HG02678 (cell line): ENCODE data around the gene SYNPR.

Experiments
- ATAC-seq: cut with Tn5 transposase; IDR thresholded peaks from one replicate; pipeline ENCODE4 v1.9.1; 2021; ENCODE audit warnings: mild to moderate bottlenecking, moderate library complexity; ENCODE audit not compliant: unreplicated experiment

The SYNPR gene

GRCh38 chr3:63370094-63370493 is 92.0 kb downstream of the SYNPR start:
- no peak for ATAC-seq

GRCh38 chr3:63383040-63383439 is 104.9 kb downstream of the SYNPR start:
- no peak for ATAC-seq

- ATAC-seq: no peak
These were observed 106.3 kb downstream of the SYNPR start for GRCh38 chr3:63384382-63384781.

- no peak for ATAC-seq
These were observed 107.5 kb downstream of the SYNPR start for GRCh38 chr3:63385629-63386028.

GRCh38 chr3:63386568-63386967 is 108.5 kb downstream of the SYNPR start:
- no peak for ATAC-seq

- no peak for ATAC-seq
These were observed 109.5 kb downstream of the SYNPR start for GRCh38 chr3:63387568-63387967.

GRCh38 chr3:63390710-63391230 is 112.7 kb downstream of the SYNPR start:
- ATAC-seq: no peak

GRCh38 chr3:63395960-63396359 is 117.9 kb downstream of the SYNPR start:
- ATAC-seq: no peak

GRCh38 chr3:63400246-63400860 is 122.2 kb downstream of the SYNPR start:
- ATAC-seq: no peak

GRCh38 chr3:63405882-63406281 is 127.8 kb downstream of the SYNPR start:
- ATAC-seq: no peak

- no peak for ATAC-seq
These were observed 135.4 kb downstream of the SYNPR start for GRCh38 chr3:63413523-63413922.

- no peak for ATAC-seq
These were observed 136.5 kb downstream of the SYNPR start for GRCh38 chr3:63414607-63415006.

GRCh38 chr3:63429905-63430304 is 151.8 kb downstream of the SYNPR start:
- ATAC-seq: no peak

- ATAC-seq: no peak
These were observed 152.8 kb downstream of the SYNPR start for GRCh38 chr3:63430875-63431274.

GRCh38 chr3:63437858-63438257 is 159.8 kb downstream of the SYNPR start:
- no peak for ATAC-seq

- no peak for ATAC-seq
These were observed 160.8 kb downstream of the SYNPR start for GRCh38 chr3:63438826-63439371.

GRCh38 chr3:63441262-63441661 is 163.2 kb downstream of the SYNPR start:
- no peak for ATAC-seq

GRCh38 chr3:63442918-63443317 is 164.8 kb downstream of the SYNPR start:
- no peak for ATAC-seq

GRCh38 chr3:63450023-63450422 is 171.9 kb downstream of the SYNPR start:
- ATAC-seq: no peak

- no peak for ATAC-seq
These were observed 172.7 kb downstream of the SYNPR start for GRCh38 chr3:63450634-63451363.

GRCh38 chr3:63456901-63457300 is 178.8 kb downstream of the SYNPR start:
- no peak for ATAC-seq

- ATAC-seq: no peak
These were observed 180.3 kb downstream of the SYNPR start for GRCh38 chr3:63458405-63458804.
